HCT116 (cell line): ENCODE results near the gene RHEB. TPM values are rescaled to one million over a fixed set of nuclear protein-coding genes. Genes with fewer than 3 reads are reported as not detected.

Source experiments
- ATAC-seq: fragments of 200-7000 bp; cut with Tn5 transposase; 2 replicates; pipeline ENCODE4 v1.9.1; 2020; ENCODE audit warnings: mild to moderate bottlenecking, moderate library complexity
- BruUV-seq: library from RNA; stranded (reverse); fragments of 400-500 nt; replicated peaks from 2 replicates; lab custom pipeline; 2021; lab: Mats Ljungman, UMichigan
- CTCF ChIA-PET: fragments of 300-600 bp; sonication (Branson Sonifier 250); formaldehyde crosslinking; loops from one replicate; lab custom pipeline; 2021; ENCODE audit warnings: antibody characterized with exemption; lab: Charles Lee
- POLR2A ChIA-PET: fragments of 300-600, 350-600 bp; sonication (Branson Sonifier 250); formaldehyde crosslinking; loops from one replicate; lab custom pipeline; 2021; ENCODE audit warnings: antibody characterized with exemption; lab: Charles Lee
- RAD21 ChIA-PET, 2 experiments: fragments of 300-600 bp; sonication (Branson Sonifier 250); formaldehyde crosslinking; loops; one replicate each; lab custom pipeline; 2023; ENCODE audit warnings: low total read pairs in 2 of 2; ENCODE audit not compliant: uncharacterized antibody in 2 of 2, unreplicated experiment in 2 of 2, low non-redundant PET in 1 of 2; lab: Charles Lee
- DNase-seq: peaks from one replicate; pipeline ENCODE4 v3.0.0-alpha.2; 2010; ENCODE audit warnings: low read depth, low spot score
- H2AFZ ChIP-seq: fragments of 200-600 bp; shearing (Covaris generic), sonication (generic); 2 replicates; pipeline ENCODE4 v1.6.1; 2017; ENCODE audit warnings: low read depth, mixed run types, mixed read lengths, antibody characterized with exemption, low read length; ENCODE audit not compliant: poor library complexity, severe bottlenecking
- H3K27ac ChIP-seq: 2 replicates; pipeline ENCODE4 v1.5.1; 2012; ENCODE audit warnings: low read depth, low read length
- H3K27me3 ChIP-seq: fragments of 200-600 bp; sonication (generic); 2 replicates; pipeline ENCODE4 v1.6.1; 2016; ENCODE audit warnings: mixed run types, low read length, mixed read lengths; ENCODE audit not compliant: insufficient read depth
- H3K36me3 ChIP-seq, 2 experiments: fragments of 200-500 bp in 1 of 2; fragments of 200-600 bp in 1 of 2; sonication (Bioruptor generic) in 1 of 2; sonication (generic) in 1 of 2; 2 replicates each; pipeline versions ENCODE4 v1.5.1 to v1.6.1; 2014 to 2016; ENCODE audit warnings: low read length in 2 of 2, inconsistent platforms in 1 of 2, mixed read lengths in 1 of 2, mixed run types in 1 of 2; ENCODE audit not compliant: insufficient read depth in 2 of 2, control insufficient read depth in 1 of 2
- H3K4me1 ChIP-seq, 2 experiments: fragments of 200-600 bp in 1 of 2; sonication (generic) in 1 of 2; 2 replicates each; pipeline versions ENCODE4 v1.5.1 to v1.6.1; 2012 to 2017; ENCODE audit warnings: low read length in 2 of 2, inconsistent platforms in 1 of 2, mild to moderate bottlenecking in 1 of 2, mixed read lengths in 1 of 2, mixed run types in 1 of 2, moderate library complexity in 1 of 2; ENCODE audit not compliant: insufficient read depth in 2 of 2, control insufficient read depth in 1 of 2
- H3K4me2 ChIP-seq: fragments of 200-600 bp; sonication (generic); 2 replicates; pipeline ENCODE4 v1.6.1; 2017; ENCODE audit warnings: mixed run types, low read length, mixed read lengths
- H3K4me3 ChIP-seq, 2 experiments: fragments of 200-600 bp in 1 of 2; sonication (generic) in 1 of 2; replicated peaks in 1 of 2; 2 replicates each; pipeline ENCODE4 v1.5.1; 2011 to 2016; ENCODE audit warnings: low read length in 2 of 2, control low read depth in 1 of 2, low read depth in 1 of 2, mild to moderate bottlenecking in 1 of 2, mixed read lengths in 1 of 2, mixed run types in 1 of 2
- H3K79me2 ChIP-seq: fragments of 200-600 bp; sonication (generic); 2 replicates; pipeline ENCODE4 v1.6.1; 2017; ENCODE audit warnings: mild to moderate bottlenecking, mixed run types, low read length, moderate library complexity, mixed read lengths; ENCODE audit not compliant: insufficient read depth
- H3K9ac ChIP-seq: fragments of 200-600 bp; sonication (generic); 2 replicates; pipeline ENCODE4 v1.6.1; 2016; ENCODE audit warnings: low read length, mixed read lengths
- H3K9me2 ChIP-seq: fragments of 200-600 bp; sonication (generic), shearing (Covaris generic); 2 replicates; pipeline ENCODE4 v1.6.1; 2017; ENCODE audit warnings: mixed run types, mild to moderate bottlenecking, moderate library complexity; ENCODE audit not compliant: insufficient read depth
- H3K9me3 ChIP-seq, 2 experiments: fragments of 200-500 bp in 1 of 2; fragments of 200-600 bp in 1 of 2; sonication (Bioruptor generic) in 1 of 2; sonication (generic) in 1 of 2; 2 replicates each; pipeline ENCODE4 v1.6.1; 2014 to 2017; ENCODE audit warnings: low read length in 2 of 2, mixed read lengths in 2 of 2, inconsistent platforms in 1 of 2, low read depth in 1 of 2, mild to moderate bottlenecking in 1 of 2, mixed run types in 1 of 2, moderate library complexity in 1 of 2; ENCODE audit not compliant: control insufficient read depth in 1 of 2, insufficient read depth in 1 of 2
- H4K20me1 ChIP-seq: fragments of 200-600 bp; sonication (generic), shearing (Covaris generic); 2 replicates; pipeline ENCODE4 v1.6.1; 2017; ENCODE audit warnings: mixed run types, mild to moderate bottlenecking, moderate library complexity; ENCODE audit not compliant: insufficient read depth
- CBX3 ChIP-seq: IDR thresholded peaks from 2 replicates; pipeline ENCODE4 v1.6.1; 2012; ENCODE audit warnings: low read depth
- EGR1 ChIP-seq: IDR thresholded peaks from 2 replicates; pipeline ENCODE4 v1.6.1; 2012; ENCODE audit warnings: low read depth
- ELF1 ChIP-seq: IDR thresholded peaks from 2 replicates; pipeline ENCODE4 v1.6.1; 2012; ENCODE audit warnings: low read depth, borderline replicate concordance
- EZH2 ChIP-seq: fragments of 200-600 bp; sonication (generic); IDR thresholded peaks from 2 replicates; pipeline ENCODE4 v1.6.1; 2017; ENCODE audit warnings: antibody characterized with exemption, mixed run types
- FOSL1 ChIP-seq: IDR thresholded peaks from 2 replicates; pipeline ENCODE4 v1.6.1; 2012; ENCODE audit warnings: low read depth
- POLR2AphosphoS5 ChIP-seq: IDR thresholded peaks from 2 replicates; pipeline ENCODE4 v1.6.1; 2011; ENCODE audit warnings: mild to moderate bottlenecking, low read depth, low read length, moderate library complexity
- SIN3A ChIP-seq: IDR thresholded peaks from 2 replicates; pipeline ENCODE4 v1.6.1; 2012; ENCODE audit warnings: low read depth
- SP1 ChIP-seq: IDR thresholded peaks from 2 replicates; pipeline ENCODE4 v1.6.1; 2012; ENCODE audit warnings: low read depth
- ZFX ChIP-seq: fragments of 450-650 bp; IDR thresholded peaks from 2 replicates; pipeline ENCODE4 v1.6.1; 2017
- intact Hi-C: fragments of 100-400 bp; cut with micrococcal nuclease; formaldehyde crosslinking; loops from 2 replicates; pipeline ENCODE4 v1.10.0; 2022
- total RNA-seq: library from RNA; stranded (reverse); gene quantifications from one replicate; pipeline ENCODE4 v1.2.1, GENCODE V29; 2021; ENCODE audit not compliant: unreplicated experiment
- TF ChIP-seq, protein P1 (sequence below): IDR thresholded peaks from 2 replicates; pipeline ENCODE4 v1.6.1; 2012
- TF ChIP-seq, protein P2 (sequence below): IDR thresholded peaks from 2 replicates; pipeline ENCODE4 v1.6.1; 2012
- TF ChIP-seq, protein P3 (sequence below), 3 experiments: fragments of 200-600 bp in 1 of 3; sonication (generic) in 1 of 3; IDR thresholded peaks in 2 of 3; conservative IDR thresholded peaks in 1 of 3; 2 replicates each; pipeline ENCODE4 v1.5.1; 2012 to 2017; ENCODE audit warnings: low read depth in 2 of 3, low read length in 2 of 3, antibody characterized with exemption in 1 of 3, borderline replicate concordance in 1 of 3, control low read depth in 1 of 3, mild to moderate bottlenecking in 1 of 3, mixed read lengths in 1 of 3, mixed run types in 1 of 3, moderate library complexity in 1 of 3; ENCODE audit not compliant: insufficient read depth in 1 of 3
- TF ChIP-seq, protein P4 (sequence below): IDR thresholded peaks from 2 replicates; pipeline ENCODE4 v1.6.1; 2012; ENCODE audit warnings: low read depth

The RHEB gene
- total RNA-seq, 1 experiment from 2014 or later = 114 TPM

DNA sequence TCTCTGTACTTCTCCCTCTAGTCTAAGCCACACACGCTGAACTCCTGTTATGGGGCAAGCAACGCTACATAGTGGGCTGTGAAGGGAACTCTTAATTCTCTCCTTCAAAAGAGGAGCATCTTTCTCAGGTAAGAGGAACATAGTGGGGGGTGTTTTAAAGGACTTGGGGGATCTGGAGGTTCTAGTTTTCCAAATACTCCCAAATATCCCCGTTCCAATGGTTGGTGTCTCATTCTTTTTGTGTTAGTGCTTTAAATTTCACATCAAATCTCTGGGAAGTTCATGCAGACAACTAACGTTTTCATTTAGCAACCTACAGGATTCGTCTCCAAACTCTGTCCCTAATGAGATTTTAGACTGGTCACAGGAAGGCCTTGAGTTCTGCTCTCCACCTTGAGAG lies 97.5 kb downstream of the RHEB start:
- Histone ChIP-seq H3K9me2 (no peaks in the 10 kb centered on the region), H4K20me1 (no peaks in the 10 kb centered on the region), H3K9ac (no peak overlapping the region)
- intact Hi-C loops = no loop called here
- CTCF ChIA-PET = no interaction called here
- no peak for ATAC-seq
- POLR2A ChIA-PET = no interaction called here
- RAD21 ChIA-PET = no interaction called here
- TF ChIP-seq EZH2 = no peak
- TF ChIP-seq, protein P1, sequence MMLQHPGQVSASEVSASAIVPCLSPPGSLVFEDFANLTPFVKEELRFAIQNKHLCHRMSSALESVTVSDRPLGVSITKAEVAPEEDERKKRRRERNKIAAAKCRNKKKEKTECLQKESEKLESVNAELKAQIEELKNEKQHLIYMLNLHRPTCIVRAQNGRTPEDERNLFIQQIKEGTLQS = no peak
- TF ChIP-seq ELF1 = no peak
- TF ChIP-seq, protein P2, sequence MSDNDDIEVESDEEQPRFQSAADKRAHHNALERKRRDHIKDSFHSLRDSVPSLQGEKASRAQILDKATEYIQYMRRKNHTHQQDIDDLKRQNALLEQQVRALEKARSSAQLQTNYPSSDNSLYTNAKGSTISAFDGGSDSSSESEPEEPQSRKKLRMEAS = no peak
- TF ChIP-seq ZFX = no peak
- TF ChIP-seq POLR2AphosphoS5 = no peak
- no peak for TF ChIP-seq FOSL1
- TF ChIP-seq EGR1 = no peak
- TF ChIP-seq, all 23 proteins: peak for 0
- Histone ChIP-seq H3K9me3 (peaks cover 4 to 20% of the 10 kb centered on the region in 2 experiments; a peak in 3 of 4 replicates), H2AFZ (no peak overlapping the region), H3K4me3 (no peak overlapping the region), H3K27me3 (no peaks in the 10 kb centered on the region), H3K36me3 (no peaks in the 10 kb centered on the region), H3K79me2 (no peaks in the 10 kb centered on the region), H3K4me1 (peaks cover 20 to 28% of the 10 kb centered on the region in 2 experiments), H3K4me2 (no peak overlapping the region), H3K27ac (no peak overlapping the region)
- no peak for DNase-seq
- no TSS peak for BruUV-seq

DNA sequence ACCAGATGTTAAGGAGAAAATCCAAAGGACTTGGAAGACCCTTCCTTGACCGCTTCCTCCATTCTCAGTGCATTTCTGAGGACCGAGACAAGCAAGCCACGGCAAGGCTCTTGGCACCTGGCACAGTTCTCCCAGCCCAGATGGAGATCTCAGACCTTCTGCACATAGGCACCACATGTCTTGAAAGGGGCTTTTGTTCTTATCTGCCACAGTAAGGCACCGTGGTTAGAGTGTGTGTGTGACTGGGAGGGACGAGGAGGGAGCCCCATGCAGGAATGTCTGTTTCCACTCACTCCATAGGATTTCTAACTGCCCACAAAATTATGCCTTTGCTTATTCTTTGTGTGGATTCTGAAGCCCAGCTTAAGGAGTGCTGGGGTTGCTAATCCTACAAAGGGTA lies 99.6 kb downstream of the RHEB start:
- Histone ChIP-seq H3K4me3 (no peak overlapping the region), H3K4me2 (no peak overlapping the region), H3K9me2 (no peaks in the 10 kb centered on the region), H3K36me3 (no peaks in the 10 kb centered on the region), H3K4me1 (peaks cover 0 to 9% of the 10 kb centered on the region in 2 experiments; a peak in 2 of 4 replicates), H3K9me3 (peaks cover 4 to 20% of the 10 kb centered on the region in 2 experiments; a peak in 3 of 4 replicates), H4K20me1 (no peaks in the 10 kb centered on the region), H3K27ac (no peak overlapping the region), H2AFZ (no peak overlapping the region), H3K79me2 (no peaks in the 10 kb centered on the region), H3K9ac (no peak overlapping the region), H3K27me3 (no peaks in the 10 kb centered on the region)
- TF ChIP-seq, protein P3, sequence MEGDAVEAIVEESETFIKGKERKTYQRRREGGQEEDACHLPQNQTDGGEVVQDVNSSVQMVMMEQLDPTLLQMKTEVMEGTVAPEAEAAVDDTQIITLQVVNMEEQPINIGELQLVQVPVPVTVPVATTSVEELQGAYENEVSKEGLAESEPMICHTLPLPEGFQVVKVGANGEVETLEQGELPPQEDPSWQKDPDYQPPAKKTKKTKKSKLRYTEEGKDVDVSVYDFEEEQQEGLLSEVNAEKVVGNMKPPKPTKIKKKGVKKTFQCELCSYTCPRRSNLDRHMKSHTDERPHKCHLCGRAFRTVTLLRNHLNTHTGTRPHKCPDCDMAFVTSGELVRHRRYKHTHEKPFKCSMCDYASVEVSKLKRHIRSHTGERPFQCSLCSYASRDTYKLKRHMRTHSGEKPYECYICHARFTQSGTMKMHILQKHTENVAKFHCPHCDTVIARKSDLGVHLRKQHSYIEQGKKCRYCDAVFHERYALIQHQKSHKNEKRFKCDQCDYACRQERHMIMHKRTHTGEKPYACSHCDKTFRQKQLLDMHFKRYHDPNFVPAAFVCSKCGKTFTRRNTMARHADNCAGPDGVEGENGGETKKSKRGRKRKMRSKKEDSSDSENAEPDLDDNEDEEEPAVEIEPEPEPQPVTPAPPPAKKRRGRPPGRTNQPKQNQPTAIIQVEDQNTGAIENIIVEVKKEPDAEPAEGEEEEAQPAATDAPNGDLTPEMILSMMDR (IDR thresholded peaks at IDR 0.05 in 2 of 3, conservative IDR thresholded peaks at IDR 0.05 in 1 of 3; ENCODE audit: borderline replicate concordance in 1 of 3, insufficient read depth in 1 of 3, low read depth in 2 of 3, low read length in 2 of 3) = no peak
- TF ChIP-seq POLR2AphosphoS5 (no peak), CBX3 (no peak), SIN3A (no peak), SP1 (no peak), ELF1 (no peak)
- TF ChIP-seq, protein P4, sequence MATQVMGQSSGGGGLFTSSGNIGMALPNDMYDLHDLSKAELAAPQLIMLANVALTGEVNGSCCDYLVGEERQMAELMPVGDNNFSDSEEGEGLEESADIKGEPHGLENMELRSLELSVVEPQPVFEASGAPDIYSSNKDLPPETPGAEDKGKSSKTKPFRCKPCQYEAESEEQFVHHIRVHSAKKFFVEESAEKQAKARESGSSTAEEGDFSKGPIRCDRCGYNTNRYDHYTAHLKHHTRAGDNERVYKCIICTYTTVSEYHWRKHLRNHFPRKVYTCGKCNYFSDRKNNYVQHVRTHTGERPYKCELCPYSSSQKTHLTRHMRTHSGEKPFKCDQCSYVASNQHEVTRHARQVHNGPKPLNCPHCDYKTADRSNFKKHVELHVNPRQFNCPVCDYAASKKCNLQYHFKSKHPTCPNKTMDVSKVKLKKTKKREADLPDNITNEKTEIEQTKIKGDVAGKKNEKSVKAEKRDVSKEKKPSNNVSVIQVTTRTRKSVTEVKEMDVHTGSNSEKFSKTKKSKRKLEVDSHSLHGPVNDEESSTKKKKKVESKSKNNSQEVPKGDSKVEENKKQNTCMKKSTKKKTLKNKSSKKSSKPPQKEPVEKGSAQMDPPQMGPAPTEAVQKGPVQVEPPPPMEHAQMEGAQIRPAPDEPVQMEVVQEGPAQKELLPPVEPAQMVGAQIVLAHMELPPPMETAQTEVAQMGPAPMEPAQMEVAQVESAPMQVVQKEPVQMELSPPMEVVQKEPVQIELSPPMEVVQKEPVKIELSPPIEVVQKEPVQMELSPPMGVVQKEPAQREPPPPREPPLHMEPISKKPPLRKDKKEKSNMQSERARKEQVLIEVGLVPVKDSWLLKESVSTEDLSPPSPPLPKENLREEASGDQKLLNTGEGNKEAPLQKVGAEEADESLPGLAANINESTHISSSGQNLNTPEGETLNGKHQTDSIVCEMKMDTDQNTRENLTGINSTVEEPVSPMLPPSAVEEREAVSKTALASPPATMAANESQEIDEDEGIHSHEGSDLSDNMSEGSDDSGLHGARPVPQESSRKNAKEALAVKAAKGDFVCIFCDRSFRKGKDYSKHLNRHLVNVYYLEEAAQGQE = no peak
- DNase-seq (no peak), ATAC-seq (no peak)
- ChIA-PET CTCF (no interaction called here), POLR2A (no interaction called here), RAD21 (no interaction called here)
- no TSS peak for BruUV-seq
- intact Hi-C loops = no loop called here
